22Rv1 (cell line): ENCODE results near the gene ZNF786.

ENCODE experiments used
- CTCF ChIP-seq: fragments of 450-650 bp; IDR thresholded peaks from 2 replicates; pipeline ENCODE4 v1.5.1; 2017; ENCODE audit warnings: mild to moderate bottlenecking
- ZFX ChIP-seq: fragments of 450-650 bp; IDR thresholded peaks from 2 replicates; pipeline ENCODE4 v1.6.1; 2017; ENCODE audit warnings: antibody characterized with exemption, borderline replicate concordance

- TF ChIP-seq CTCF (no peak), ZFX (no peak)
Observed at GRCh38 chr7:149050941-149051340, 39.6 kb downstream of the ZNF786 start.
